K562 (cell line): ENCODE results near the gene PEAR1. TPM values are rescaled to one million over a fixed set of nuclear protein-coding genes. Genes with fewer than 3 reads are reported as not detected.
A peak's percentile ranks its signal among the peaks of the same experiment; 100 is the strongest.

ENCODE experiments used
- CHD4 ChIP-seq: fragments of 200-600 bp; sonication (generic); IDR thresholded peaks from 3 replicates; pipeline ENCODE4 v1.6.1; 2012; ENCODE audit warnings: low read depth, mild to moderate bottlenecking, mixed read lengths, low read length, inconsistent platforms; ENCODE audit not compliant: insufficient read depth, insufficient replicate concordance, poor library complexity, severe bottlenecking
- HDAC2 ChIP-seq: fragments of 450-650 bp; IDR thresholded peaks from 2 replicates; pipeline ENCODE4 v1.6.1; 2016; ENCODE audit warnings: mild to moderate bottlenecking
- HNRNPL ChIP-seq: fragments of 200-400 bp; formaldehyde crosslinking; IDR thresholded peaks from 2 replicates; pipeline ENCODE4 v1.6.1; 2017; ENCODE audit warnings: low read depth, mild to moderate bottlenecking, low read length
- LARP7 ChIP-seq: fragments of 450-650 bp; IDR thresholded peaks from 2 replicates; pipeline ENCODE4 v1.6.1; 2016
- MTA1 ChIP-seq: fragments of 450-650 bp; IDR thresholded peaks from 2 replicates; pipeline ENCODE4 v1.6.1; 2017; ENCODE audit warnings: borderline replicate concordance
- NCOA2 ChIP-seq, 2 experiments: fragments of 450-650 bp; IDR thresholded peaks; 2 replicates each; pipeline ENCODE4 v1.6.1; 2018; ENCODE audit warnings: mild to moderate bottlenecking in 2 of 2, moderate library complexity in 1 of 2; ENCODE audit not compliant: partially characterized antibody in 2 of 2
- RBM22 ChIP-seq: fragments of 200-400 bp; formaldehyde crosslinking; IDR thresholded peaks from 2 replicates; pipeline ENCODE4 v1.6.1; 2018; ENCODE audit warnings: low read length, low read depth; ENCODE audit not compliant: poor library complexity, severe bottlenecking
- RHOXF2B ChIP-seq: fragments of 250-450 bp; sonication (Bioruptor Pico); conservative IDR thresholded peaks from 2 replicates; pipeline ENCODE4 v1.5.1; 2021
- TCF7 ChIP-seq: sonication (generic); IDR thresholded peaks from 2 replicates; pipeline ENCODE4 v1.6.1; 2016; ENCODE audit warnings: antibody characterized with exemption, borderline replicate concordance
- ZKSCAN1 ChIP-seq: fragments of 150-350 bp; IDR thresholded peaks from 2 replicates; pipeline ENCODE4 v1.6.1; 2016; ENCODE audit warnings: low read depth, low read length
- polyA plus RNA-seq, 8 experiments: library from polyadenylated mRNA; depleted of rRNA in 4 of 8; stranded (reverse) in 5 of 8; unstranded in 3 of 8; fragments of >200 nt; fragmentation: Nextera tagmentation in 2 of 8; fragmentation: Illumina TruSeq in 1 of 8; extraction: Ambion mirVana in 2 of 8; extraction: Trizol in 1 of 8; gene quantifications; 2 replicates each; pipeline versions ENCODE4 v1.2.1 to v1.2.3, GENCODE V29; 2011 to 2014; ENCODE audit warnings: inconsistent platforms in 1 of 8, missing spikeins in 1 of 8
- total RNA-seq, 7 experiments: library from RNA; depleted of rRNA in 6 of 7; stranded (reverse); fragments of >200 nt in 6 of 7; fragmentation: Illumina TruSeq in 2 of 7; extraction: Trizol in 2 of 7; gene quantifications; 2 replicates each; pipeline versions ENCODE4 v1.2.1 to v1.2.3, GENCODE V29; 2011 to 2021; ENCODE audit warnings: low replicate concordance in 1 of 7
- TF ChIP-seq, protein P1 (sequence below): sonication (generic); formaldehyde crosslinking; IDR thresholded peaks from 2 replicates; pipeline ENCODE4 v1.8.0; 2023; ENCODE audit warnings: missing genetic modification reagents, mild to moderate bottlenecking, borderline replicate concordance
- TF ChIP-seq, protein P2 (sequence below): sonication (generic); formaldehyde crosslinking; IDR thresholded peaks from 2 replicates; pipeline ENCODE4 v1.8.0; 2022; ENCODE audit warnings: mild to moderate bottlenecking, missing genetic modification reagents
- TF ChIP-seq, protein P3 (sequence below), 3 experiments: fragments of 200-800 bp in 1 of 3; sonication (Bioruptor generic) in 1 of 3; sonication (generic) in 1 of 3; formaldehyde crosslinking in 1 of 3; IDR thresholded peaks; 2 replicates each; pipeline versions ENCODE4 v1.6.1 to v1.8.0; 2016 to 2022; ENCODE audit warnings: mild to moderate bottlenecking in 2 of 3, missing compliant biosample characterization in 2 of 3, missing genetic modification characterization in 2 of 3, missing genetic modification reagents in 1 of 3
- TF ChIP-seq, protein P4 (sequence below): fragments of 250-450 bp; sonication (Bioruptor Pico); IDR thresholded peaks from 2 replicates; pipeline ENCODE4 v1.8.0; 2022; ENCODE audit warnings: inconsistent platforms
- TF ChIP-seq, protein P5 (sequence below): fragments of 250-450 bp; sonication (Bioruptor Pico); IDR thresholded peaks from 2 replicates; pipeline ENCODE4 v1.5.0; 2021; ENCODE audit warnings: mild to moderate bottlenecking, moderate library complexity

Gene PEAR1
- total and polyA plus RNA-seq, 9 of the 15 experiments (the other 6 are each of a cell fraction or from before 2014, with no cell fraction given): 0.87 to 13.9 (median 6.1) TPM

DNA sequence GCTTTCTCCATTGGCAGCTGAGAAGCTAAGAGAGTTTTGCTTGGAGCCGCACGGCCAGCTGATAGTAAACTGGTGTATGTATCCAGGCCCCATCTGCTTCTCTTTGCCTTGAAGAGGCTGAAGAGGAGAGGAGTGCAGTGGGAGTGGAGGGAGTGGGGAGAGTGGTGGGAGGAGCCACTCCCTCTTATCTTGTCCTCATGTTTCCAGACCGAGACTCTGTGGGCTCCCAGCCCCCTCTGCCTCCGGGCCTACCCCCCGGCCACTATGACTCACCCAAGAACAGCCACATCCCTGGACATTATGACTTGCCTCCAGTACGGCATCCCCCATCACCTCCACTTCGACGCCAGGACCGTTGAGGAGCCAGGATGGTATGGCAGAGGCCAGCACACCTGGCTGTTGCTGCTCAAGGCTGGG is 20.9 kb downstream of the PEAR1 start (continued):
- TF ChIP-seq, protein P1, sequence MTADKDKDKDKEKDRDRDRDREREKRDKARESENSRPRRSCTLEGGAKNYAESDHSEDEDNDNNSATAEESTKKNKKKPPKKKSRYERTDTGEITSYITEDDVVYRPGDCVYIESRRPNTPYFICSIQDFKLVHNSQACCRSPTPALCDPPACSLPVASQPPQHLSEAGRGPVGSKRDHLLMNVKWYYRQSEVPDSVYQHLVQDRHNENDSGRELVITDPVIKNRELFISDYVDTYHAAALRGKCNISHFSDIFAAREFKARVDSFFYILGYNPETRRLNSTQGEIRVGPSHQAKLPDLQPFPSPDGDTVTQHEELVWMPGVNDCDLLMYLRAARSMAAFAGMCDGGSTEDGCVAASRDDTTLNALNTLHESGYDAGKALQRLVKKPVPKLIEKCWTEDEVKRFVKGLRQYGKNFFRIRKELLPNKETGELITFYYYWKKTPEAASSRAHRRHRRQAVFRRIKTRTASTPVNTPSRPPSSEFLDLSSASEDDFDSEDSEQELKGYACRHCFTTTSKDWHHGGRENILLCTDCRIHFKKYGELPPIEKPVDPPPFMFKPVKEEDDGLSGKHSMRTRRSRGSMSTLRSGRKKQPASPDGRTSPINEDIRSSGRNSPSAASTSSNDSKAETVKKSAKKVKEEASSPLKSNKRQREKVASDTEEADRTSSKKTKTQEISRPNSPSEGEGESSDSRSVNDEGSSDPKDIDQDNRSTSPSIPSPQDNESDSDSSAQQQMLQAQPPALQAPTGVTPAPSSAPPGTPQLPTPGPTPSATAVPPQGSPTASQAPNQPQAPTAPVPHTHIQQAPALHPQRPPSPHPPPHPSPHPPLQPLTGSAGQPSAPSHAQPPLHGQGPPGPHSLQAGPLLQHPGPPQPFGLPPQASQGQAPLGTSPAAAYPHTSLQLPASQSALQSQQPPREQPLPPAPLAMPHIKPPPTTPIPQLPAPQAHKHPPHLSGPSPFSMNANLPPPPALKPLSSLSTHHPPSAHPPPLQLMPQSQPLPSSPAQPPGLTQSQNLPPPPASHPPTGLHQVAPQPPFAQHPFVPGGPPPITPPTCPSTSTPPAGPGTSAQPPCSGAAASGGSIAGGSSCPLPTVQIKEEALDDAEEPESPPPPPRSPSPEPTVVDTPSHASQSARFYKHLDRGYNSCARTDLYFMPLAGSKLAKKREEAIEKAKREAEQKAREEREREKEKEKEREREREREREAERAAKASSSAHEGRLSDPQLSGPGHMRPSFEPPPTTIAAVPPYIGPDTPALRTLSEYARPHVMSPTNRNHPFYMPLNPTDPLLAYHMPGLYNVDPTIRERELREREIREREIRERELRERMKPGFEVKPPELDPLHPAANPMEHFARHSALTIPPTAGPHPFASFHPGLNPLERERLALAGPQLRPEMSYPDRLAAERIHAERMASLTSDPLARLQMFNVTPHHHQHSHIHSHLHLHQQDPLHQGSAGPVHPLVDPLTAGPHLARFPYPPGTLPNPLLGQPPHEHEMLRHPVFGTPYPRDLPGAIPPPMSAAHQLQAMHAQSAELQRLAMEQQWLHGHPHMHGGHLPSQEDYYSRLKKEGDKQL (CRISPR knock-in tag): no peak
- TF ChIP-seq, protein P2, sequence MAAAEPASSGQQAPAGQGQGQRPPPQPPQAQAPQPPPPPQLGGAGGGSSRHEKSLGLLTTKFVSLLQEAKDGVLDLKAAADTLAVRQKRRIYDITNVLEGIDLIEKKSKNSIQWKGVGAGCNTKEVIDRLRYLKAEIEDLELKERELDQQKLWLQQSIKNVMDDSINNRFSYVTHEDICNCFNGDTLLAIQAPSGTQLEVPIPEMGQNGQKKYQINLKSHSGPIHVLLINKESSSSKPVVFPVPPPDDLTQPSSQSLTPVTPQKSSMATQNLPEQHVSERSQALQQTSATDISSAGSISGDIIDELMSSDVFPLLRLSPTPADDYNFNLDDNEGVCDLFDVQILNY (CRISPR knock-in tag): no peak
- TF ChIP-seq, protein P3, sequence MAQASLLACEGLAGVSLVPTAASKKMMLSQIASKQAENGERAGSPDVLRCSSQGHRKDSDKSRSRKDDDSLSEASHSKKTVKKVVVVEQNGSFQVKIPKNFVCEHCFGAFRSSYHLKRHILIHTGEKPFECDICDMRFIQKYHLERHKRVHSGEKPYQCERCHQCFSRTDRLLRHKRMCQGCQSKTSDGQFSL (CRISPR knock-in tag; IDR thresholded peaks at IDR 0.05): no peak; the same call in 1 of the 2 replicates
- TF ChIP-seq, protein P3 (tag; IDR thresholded peaks at IDR 0.05): no peak
- no peak for TF ChIP-seq ZKSCAN1
- TF ChIP-seq RHOXF2B (CRISPR knock-in tag): no peak
- peak; percentile 93 for TF ChIP-seq HDAC2
- no peak for TF ChIP-seq CHD4
- TF ChIP-seq HNRNPL: no peak
- peak; percentile 65; the same call in 1 of the 2 replicates for TF ChIP-seq TCF7
- TF ChIP-seq RBM22: no peak
- TF ChIP-seq, protein P4, sequence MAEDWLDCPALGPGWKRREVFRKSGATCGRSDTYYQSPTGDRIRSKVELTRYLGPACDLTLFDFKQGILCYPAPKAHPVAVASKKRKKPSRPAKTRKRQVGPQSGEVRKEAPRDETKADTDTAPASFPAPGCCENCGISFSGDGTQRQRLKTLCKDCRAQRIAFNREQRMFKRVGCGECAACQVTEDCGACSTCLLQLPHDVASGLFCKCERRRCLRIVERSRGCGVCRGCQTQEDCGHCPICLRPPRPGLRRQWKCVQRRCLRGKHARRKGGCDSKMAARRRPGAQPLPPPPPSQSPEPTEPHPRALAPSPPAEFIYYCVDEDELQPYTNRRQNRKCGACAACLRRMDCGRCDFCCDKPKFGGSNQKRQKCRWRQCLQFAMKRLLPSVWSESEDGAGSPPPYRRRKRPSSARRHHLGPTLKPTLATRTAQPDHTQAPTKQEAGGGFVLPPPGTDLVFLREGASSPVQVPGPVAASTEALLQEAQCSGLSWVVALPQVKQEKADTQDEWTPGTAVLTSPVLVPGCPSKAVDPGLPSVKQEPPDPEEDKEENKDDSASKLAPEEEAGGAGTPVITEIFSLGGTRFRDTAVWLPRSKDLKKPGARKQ (CRISPR knock-in tag): no peak
- no peak for TF ChIP-seq LARP7
- peak; percentile 67; the same call in 1 of the 2 replicates for TF ChIP-seq MTA1
- TF ChIP-seq, protein P5, sequence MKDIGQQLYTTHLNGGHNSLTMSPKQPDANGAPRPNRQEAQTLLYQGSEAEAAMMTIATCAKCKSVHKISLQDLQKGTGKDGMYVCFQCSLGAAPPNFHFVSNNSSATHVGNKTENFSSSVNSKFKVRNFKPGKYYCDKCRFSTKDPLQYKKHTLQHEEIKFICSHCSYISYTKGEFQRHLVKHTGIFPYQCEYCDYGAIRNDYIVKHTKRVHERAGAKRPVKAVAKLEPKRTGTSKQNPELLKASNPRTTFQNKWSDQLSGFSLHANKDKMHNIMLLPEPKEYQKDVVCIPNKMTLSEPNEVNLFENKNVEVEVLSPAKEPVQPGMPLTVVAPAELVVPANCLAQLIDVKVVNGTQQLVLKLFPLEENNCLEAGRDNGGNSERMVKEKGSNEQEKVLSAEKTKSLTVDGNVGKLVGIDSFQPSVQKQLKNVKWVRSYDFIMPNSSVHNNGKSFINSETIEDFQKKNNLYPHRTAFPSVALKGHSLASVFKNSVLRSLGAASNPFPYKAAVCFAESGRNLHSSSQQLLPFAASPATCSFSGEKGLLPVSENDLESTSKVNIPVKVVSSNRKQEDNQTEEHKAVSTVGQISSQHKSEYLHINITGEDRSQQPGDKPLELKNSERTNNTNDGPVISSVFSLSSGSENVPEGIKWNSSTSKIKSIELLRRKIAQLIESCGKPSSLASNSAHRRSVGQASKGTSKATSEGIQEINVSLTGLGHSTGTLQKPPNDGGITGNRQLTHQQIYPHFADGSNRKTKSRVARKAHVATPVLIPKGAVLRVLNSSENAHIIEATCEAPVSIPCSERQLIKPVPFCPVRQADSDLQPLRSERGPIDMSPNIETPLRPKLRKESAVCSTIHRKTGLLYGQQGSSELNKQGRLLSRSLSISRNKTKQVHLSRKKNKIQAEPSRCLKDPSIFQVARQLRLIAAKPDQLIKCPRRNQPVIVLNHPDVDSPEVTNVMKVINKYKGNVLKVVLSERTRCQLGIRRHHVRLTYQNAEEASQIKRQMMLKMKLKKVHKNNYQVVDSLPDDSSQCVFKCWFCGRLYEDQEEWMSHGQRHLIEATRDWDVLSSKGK: no peak
- TF ChIP-seq NCOA2 (IDR thresholded peaks at IDR 0.05; ENCODE audit: partially characterized antibody in 2 of 2): no peak
